ENCODE measurements around the gene CEMIP. TPM values are rescaled to one million over a fixed set of nuclear protein-coding genes. Genes with fewer than 3 reads are reported as not detected.

The CEMIP gene
- total and polyA plus RNA-seq, 10 of the 15 experiments (the other 5 are each of a cell fraction or from before 2014, with no cell fraction given): 0.01 to 0.44 (median 0.16) TPM; not detected in 6

GRCh38 chr15:80768158-80768557 is 11.0 kb upstream of the CEMIP start:
- RAD21 ChIA-PET (ENCODE audit: unreplicated experiment): interaction anchor here (0.6 to 1.7 kb wide), 2 partner anchors 9 to 168 kb away, joined by 3 to 7 read pairs; no protein-coding TSS in a partner anchor
- POLR2A ChIA-PET: no interaction called here
- Histone ChIP-seq H3K79me2 (ENCODE audit: control insufficient read depth, insufficient read depth, low read length) (no peaks in the 10 kb centered on the region), H3K27ac (ENCODE audit: control insufficient read depth, insufficient read depth) (no peak overlapping the region), H3K4me2 (ENCODE audit: control insufficient read depth, insufficient read depth) (no peak overlapping the region), H3K27me3 (replicated peaks in 1 of 2; ENCODE audit: control insufficient read depth in 2 of 2, insufficient read depth in 2 of 2, low read length in 1 of 2) (no peaks in the 10 kb centered on the region), H3K4me1 (ENCODE audit: control insufficient read depth, insufficient read depth, low read length) (no peaks in the 10 kb centered on the region), H2AFZ (ENCODE audit: control insufficient read depth, low read depth, low read length) (no peak overlapping the region), H3K36me3 (ENCODE audit: control insufficient read depth in 2 of 2, insufficient read depth in 2 of 2, low read length in 1 of 2) (no peaks in the 10 kb centered on the region), H3K4me3 (no peak overlapping the region), H3K9ac (ENCODE audit: control insufficient read depth, insufficient read depth, low read length) (no peak overlapping the region), H3K9me3 (replicated peaks; ENCODE audit: control insufficient read depth, insufficient read depth, low read length) (no peaks in the 10 kb centered on the region), H4K20me1 (ENCODE audit: control insufficient read depth, insufficient read depth) (no peaks in the 10 kb centered on the region)
- ATAC-seq (no peak), FAIRE-seq (no peak), DNase-seq (ENCODE audit: low read depth, low spot score) (no peak)
- intact Hi-C loops (cut with micrococcal nuclease; ENCODE audit: unreplicated experiment): no loop called here
- in situ Hi-C loops (cut with MboI): no loop called here
- BruUV-seq (replicated peaks): no TSS peak
- WGBS (ENCODE audit: insufficient coverage, insufficient replicate concordance, low lambda C conversion rate, missing lambda C conversion rate): 0% methylated on average over 1 of the region's 1 CpG
- CTCF ChIA-PET: interaction anchor here (1.1 to 1.7 kb wide), 2 partner anchors 8 to 200 kb away, joined by 5 to 8 read pairs; no protein-coding TSS in a partner anchor
- SMC1A ChIA-PET (ENCODE audit: uncharacterized antibody, unreplicated experiment): interaction anchor here (0.8 kb wide), 1 partner anchor 180 kb away, joined by 3 read pairs; no protein-coding TSS in a partner anchor
- TF ChIP-seq CEBPZ (IDR thresholded peaks at IDR 0.05; ENCODE audit: low read depth, low read length) (no peak), LARP7 (IDR thresholded peaks at IDR 0.05) (no peak), ETV6 (conservative IDR thresholded peaks at IDR 0.05 in 1 of 2, IDR thresholded peaks at IDR 0.05 in 1 of 2; ENCODE audit: borderline replicate concordance in 1 of 2, low read depth in 1 of 2) (no peak), CUX1 (IDR thresholded peaks at IDR 0.05; ENCODE audit: insufficient replicate concordance, low read depth, low read length) (no peak), ASH2L (IDR thresholded peaks at IDR 0.05; ENCODE audit: borderline replicate concordance, low read depth) (no peak), NFYB (IDR thresholded peaks at IDR 0.05; ENCODE audit: insufficient read depth, low read depth, low read length) (no peak), MXI1 (IDR thresholded peaks at IDR 0.05; ENCODE audit: low read depth, low read length) (no peak), MYC (IDR thresholded peaks at IDR 0.05; ENCODE audit: insufficient read depth, insufficient read length, insufficient replicate concordance, low read length, severe bottlenecking) (no peak), HDAC2 (IDR thresholded peaks at IDR 0.05) (no peak), ELK1 (IDR thresholded peaks at IDR 0.05; ENCODE audit: low read depth, low read length) (no peak)

Measured in GM12878 (cell line).